Omental fat pad (tissue), 4 donors: ENCODE data around the gene INMT. TPM values are rescaled to one million over a fixed set of nuclear protein-coding genes. Genes with fewer than 3 reads are reported as not detected.

Experiments used
- ATAC-seq: fragments of 150-250 bp; one replicate; pipeline ENCODE4 v1.9.1; 2016; ENCODE audit warnings: mild to moderate bottlenecking, moderate library complexity; ENCODE audit not compliant: low FRiP score
- DNase-seq: peaks from one replicate; pipeline ENCODE4 v3.0.0-alpha.2; 2019; ENCODE audit warnings: low spot score
- total RNA-seq, 4 donors: library from RNA; depleted of rRNA; stranded (reverse); fragments of >200 nt; gene quantifications; one replicate each; pipeline ENCODE4 v1.1.0, GENCODE V29; 2016
- TF ChIP-seq, protein P1 (sequence below), 3 donors: fragments of 450-650 bp; IDR thresholded peaks; one replicate each; pipeline ENCODE4 v1.5.1; 2016 to 2017; ENCODE audit warnings: antibody characterized with exemption in 3 of 3, mild to moderate bottlenecking in 3 of 3, moderate library complexity in 2 of 3

The INMT gene
- total RNA-seq, 4 donors from 2014 or later: 156 to 545 (median 222) TPM

DNA sequence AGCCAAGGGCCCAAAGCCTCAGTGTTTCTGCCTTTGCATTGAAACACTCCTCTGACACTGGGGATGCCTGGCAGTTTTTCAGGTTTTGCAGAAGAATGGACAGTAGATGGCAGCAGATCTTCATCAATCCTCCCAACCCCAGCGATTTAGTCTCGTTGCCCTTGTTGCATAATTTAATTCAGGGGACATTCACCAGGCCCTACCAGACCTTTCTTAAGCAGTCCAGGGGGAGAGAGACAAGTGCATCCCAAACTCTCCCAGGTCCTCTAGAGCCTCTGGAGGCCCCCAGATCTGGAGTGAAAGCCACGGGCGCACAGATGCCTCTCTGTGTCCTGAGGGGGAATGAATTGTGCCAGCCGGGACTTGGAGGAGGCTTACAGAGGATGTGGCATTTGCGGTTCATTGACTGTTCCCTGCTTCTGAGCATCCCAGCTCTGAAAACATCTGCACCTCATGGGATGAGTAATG is 48.9 kb downstream of the INMT start:
- DNase-seq: no peak
- peak; percentile 34 for ATAC-seq
- TF ChIP-seq, protein P1, sequence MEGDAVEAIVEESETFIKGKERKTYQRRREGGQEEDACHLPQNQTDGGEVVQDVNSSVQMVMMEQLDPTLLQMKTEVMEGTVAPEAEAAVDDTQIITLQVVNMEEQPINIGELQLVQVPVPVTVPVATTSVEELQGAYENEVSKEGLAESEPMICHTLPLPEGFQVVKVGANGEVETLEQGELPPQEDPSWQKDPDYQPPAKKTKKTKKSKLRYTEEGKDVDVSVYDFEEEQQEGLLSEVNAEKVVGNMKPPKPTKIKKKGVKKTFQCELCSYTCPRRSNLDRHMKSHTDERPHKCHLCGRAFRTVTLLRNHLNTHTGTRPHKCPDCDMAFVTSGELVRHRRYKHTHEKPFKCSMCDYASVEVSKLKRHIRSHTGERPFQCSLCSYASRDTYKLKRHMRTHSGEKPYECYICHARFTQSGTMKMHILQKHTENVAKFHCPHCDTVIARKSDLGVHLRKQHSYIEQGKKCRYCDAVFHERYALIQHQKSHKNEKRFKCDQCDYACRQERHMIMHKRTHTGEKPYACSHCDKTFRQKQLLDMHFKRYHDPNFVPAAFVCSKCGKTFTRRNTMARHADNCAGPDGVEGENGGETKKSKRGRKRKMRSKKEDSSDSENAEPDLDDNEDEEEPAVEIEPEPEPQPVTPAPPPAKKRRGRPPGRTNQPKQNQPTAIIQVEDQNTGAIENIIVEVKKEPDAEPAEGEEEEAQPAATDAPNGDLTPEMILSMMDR (IDR thresholded peaks at IDR 0.05): no peak

DNA sequence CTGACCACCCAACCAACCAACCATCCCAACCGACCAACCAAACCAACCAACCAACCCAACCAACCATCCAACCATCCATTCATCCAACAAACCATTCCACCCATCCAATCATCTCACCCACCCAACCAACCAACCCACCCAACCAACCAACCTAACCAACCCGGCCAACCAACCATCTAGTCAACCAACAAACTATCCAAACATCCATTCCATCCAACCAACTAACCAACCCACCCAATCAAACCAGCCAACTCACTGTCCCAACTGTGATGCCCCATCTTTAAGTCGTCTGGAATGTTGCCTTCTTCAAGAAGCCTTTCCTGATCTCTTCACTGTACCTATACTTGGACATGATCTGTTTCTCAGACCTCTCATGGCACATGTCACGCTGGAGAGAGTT is 50.9 kb downstream of the INMT start:
- DNase-seq (no peak), ATAC-seq (no peak)
- TF ChIP-seq, protein P1 (IDR thresholded peaks at IDR 0.05): no peak

DNA sequence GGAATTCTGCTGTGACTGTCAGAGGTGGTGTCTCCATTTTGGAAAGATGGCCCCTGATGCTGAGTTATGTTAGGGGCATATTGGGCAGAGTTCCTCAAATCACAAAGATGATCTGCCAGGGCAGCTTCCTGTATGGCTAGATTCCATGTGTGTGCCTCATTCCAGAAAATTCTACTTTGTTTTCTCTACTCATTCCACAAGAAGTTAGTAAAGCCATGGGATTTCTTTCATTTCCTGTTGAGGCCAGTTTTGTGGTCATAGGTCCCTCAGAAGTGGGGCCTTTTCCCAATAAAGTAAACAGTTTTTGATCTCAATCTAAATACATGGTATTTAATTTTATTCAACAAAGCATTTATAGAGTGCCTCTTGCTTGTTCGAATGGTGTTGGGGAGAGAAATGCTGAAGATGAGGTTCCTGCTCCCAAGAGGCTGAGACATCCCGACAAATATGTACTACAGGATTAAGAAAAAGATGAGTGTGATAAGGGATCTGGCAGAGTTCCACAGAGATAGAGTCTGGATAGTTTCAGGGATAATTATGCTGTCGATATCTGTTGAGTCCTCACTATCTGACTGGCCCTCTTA is 52.2 kb downstream of the INMT start:
- TF ChIP-seq, protein P1 (IDR thresholded peaks at IDR 0.05): no peak
- ATAC-seq (no peak), DNase-seq (no peak)

DNA sequence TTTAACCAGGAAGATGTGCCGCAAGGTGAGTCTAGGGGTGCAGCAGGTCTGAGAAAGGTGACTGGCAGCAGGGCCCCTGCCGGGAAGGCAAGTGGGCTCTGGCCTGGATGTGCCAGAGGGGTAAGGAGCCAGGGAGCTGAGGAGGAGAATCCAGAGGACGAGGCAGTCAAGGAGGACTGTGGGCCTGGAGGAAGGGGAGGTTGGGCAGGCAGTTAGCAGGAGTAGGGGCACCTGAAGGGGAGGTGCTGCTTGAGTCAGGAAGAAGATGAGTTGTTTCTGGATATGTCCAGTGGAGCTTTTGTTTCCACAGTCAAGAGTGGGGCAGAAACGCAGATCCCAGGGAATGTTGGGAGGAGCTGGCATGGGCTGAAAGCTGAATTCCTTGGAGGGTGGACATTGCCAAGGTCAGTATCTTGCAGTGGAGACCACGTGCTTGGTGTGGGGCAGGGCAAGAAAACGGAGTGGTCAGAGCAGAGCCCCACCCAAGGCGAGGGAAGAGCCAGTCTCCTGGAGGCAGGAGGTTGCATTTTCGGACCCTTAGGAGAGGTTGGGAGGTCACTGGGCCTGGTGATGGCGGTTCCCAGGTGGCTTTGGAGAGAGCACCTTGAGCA is 53.3 kb downstream of the INMT start:
- TF ChIP-seq, protein P1 (IDR thresholded peaks at IDR 0.05): no peak
- peak; percentile 30 for ATAC-seq
- DNase-seq: no peak

DNA sequence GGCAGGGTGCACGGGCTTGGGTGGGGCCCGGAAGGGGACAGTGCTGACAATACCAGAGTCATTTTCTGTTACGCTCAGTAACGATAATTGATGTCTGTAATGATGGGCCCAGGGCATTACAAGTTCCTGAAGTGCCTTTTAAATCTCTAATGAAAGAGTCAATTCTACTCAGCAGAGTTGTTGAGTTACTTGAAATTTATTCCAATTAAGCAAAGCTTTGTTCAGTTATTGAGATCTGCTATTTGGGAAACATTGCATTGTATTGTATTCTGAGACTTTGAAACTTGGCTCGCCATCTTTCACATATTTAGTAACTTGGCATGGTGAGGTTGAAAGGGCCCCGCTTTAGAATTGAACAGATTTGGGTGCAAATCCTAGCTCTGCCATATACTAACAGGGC is 54.0 kb downstream of the INMT start:
- ATAC-seq (no peak), DNase-seq (no peak)
- TF ChIP-seq, protein P1 (IDR thresholded peaks at IDR 0.05): no peak

Other genes starting within 250 kb of the INMT start
- 100 to 1,000 TPM in 2 of 4 donors, 10 to 100 TPM in 2; 33.6 to 210 (median 130) TPM for gene GGCT, start 247.3 kb upstream of the INMT start, total RNA-seq
- 100 to 1,000 TPM in 2 of 4 donors, 10 to 100 TPM in 2; 66.8 to 136 (median 105) TPM for gene GARS1, start 157.3 kb upstream of the INMT start, total RNA-seq
- under 1 TPM in 1 of 4 donors, not detected in 3; 0.95 TPM for gene CRHR2, start 69.7 kb upstream of the INMT start, total RNA-seq
- 10 to 100 TPM; 11.0 to 30.9 (median 18.9) TPM for gene MINDY4, start 19.3 kb downstream of the INMT start, total RNA-seq
- 100 to 1,000 TPM; 291 to 685 (median 428) TPM for gene AQP1, start 159.7 kb downstream of the INMT start, total RNA-seq
- not detected for gene GHRHR, start 211.8 kb downstream of the INMT start, total RNA-seq